HEK293T (cell line): Measurements from ENCODE around the gene STX1A.

Source experiments
- CTCF ChIA-PET: fragments of 350-600 bp; formaldehyde crosslinking; extraction: SDS; loops from one replicate; lab custom pipeline; 2021; ENCODE audit warnings: antibody characterized with exemption, inconsistent platforms; lab: Yijun Ruan, JAX
- POLR2A ChIA-PET: fragments of 350-600 bp; formaldehyde crosslinking; extraction: SDS; loops from one replicate; lab custom pipeline; 2020; ENCODE audit warnings: antibody characterized with exemption, inconsistent platforms; lab: Yijun Ruan, JAX
- DNase-seq: peaks from one replicate; pipeline ENCODE4 v3.0.0; 2012; ENCODE audit warnings: mixed read lengths; ENCODE audit errors: extremely low spot score
- ARNT ChIP-seq: fragments of 450-650 bp; IDR thresholded peaks from 2 replicates; pipeline ENCODE4 v1.6.1; 2017; ENCODE audit warnings: mild to moderate bottlenecking
- BHLHE40 ChIP-seq: fragments of 450-650 bp; IDR thresholded peaks from 2 replicates; pipeline ENCODE4 v1.6.1; 2016; ENCODE audit warnings: mild to moderate bottlenecking, moderate library complexity, borderline replicate concordance
- CTBP1 ChIP-seq: fragments of 450-650 bp; IDR thresholded peaks from 2 replicates; pipeline ENCODE4 v1.6.1; 2016; ENCODE audit warnings: borderline replicate concordance
- ELF4 ChIP-seq: fragments of 450-650 bp; IDR thresholded peaks from 2 replicates; pipeline ENCODE4 v1.6.1; 2017; ENCODE audit warnings: antibody characterized with exemption
- FOXA1 ChIP-seq: fragments of 450-650 bp; IDR thresholded peaks from 2 replicates; pipeline ENCODE4 v1.6.1; 2016; ENCODE audit warnings: mild to moderate bottlenecking
- FOXK2 ChIP-seq: fragments of 450-650 bp; IDR thresholded peaks from 2 replicates; pipeline ENCODE4 v1.6.1; 2016; ENCODE audit warnings: mild to moderate bottlenecking
- FOXM1 ChIP-seq: fragments of 450-650 bp; IDR thresholded peaks from 2 replicates; pipeline ENCODE4 v1.6.1; 2017; ENCODE audit warnings: mild to moderate bottlenecking, borderline replicate concordance
- HDGF ChIP-seq: fragments of 450-650 bp; IDR thresholded peaks from 2 replicates; pipeline ENCODE4 v1.6.1; 2017; ENCODE audit warnings: antibody characterized with exemption, borderline replicate concordance
- L3MBTL2 ChIP-seq: fragments of 450-650 bp; conservative IDR thresholded peaks from 2 replicates; pipeline ENCODE4 v1.6.1; 2016; ENCODE audit warnings: mild to moderate bottlenecking
- LEF1 ChIP-seq: fragments of 450-650 bp; IDR thresholded peaks from 2 replicates; pipeline ENCODE4 v1.6.1; 2017; ENCODE audit warnings: mild to moderate bottlenecking, borderline replicate concordance
- NFRKB ChIP-seq: fragments of 450-650 bp; IDR thresholded peaks from 2 replicates; pipeline ENCODE4 v1.6.1; 2016; ENCODE audit warnings: mild to moderate bottlenecking, moderate library complexity
- PKNOX1 ChIP-seq: fragments of 450-650 bp; IDR thresholded peaks from 2 replicates; pipeline ENCODE4 v1.6.1; 2016
- SP1 ChIP-seq: fragments of 450-650 bp; IDR thresholded peaks from 2 replicates; pipeline ENCODE4 v1.6.1; 2017
- SUZ12 ChIP-seq: fragments of 450-650 bp; IDR thresholded peaks from 2 replicates; pipeline ENCODE4 v1.6.1; 2016; ENCODE audit warnings: mild to moderate bottlenecking
- TARDBP ChIP-seq: fragments of 450-650 bp; IDR thresholded peaks from 2 replicates; pipeline ENCODE4 v1.6.1; 2016
- ZNF384 ChIP-seq: fragments of 450-650 bp; IDR thresholded peaks from 2 replicates; pipeline ENCODE4 v1.6.1; 2016

STX1A gene

GRCh38 chr7:73740212-73740611 is 20.7 kb upstream of the STX1A start:
- CTCF ChIA-PET, result interaction anchor here (0.9 kb wide), 1 partner anchor 15 kb away, joined by 4 read pairs; no protein-coding TSS in a partner anchor
- TF ChIP-seq FOXA1 (no peak), FOXM1 (no peak), L3MBTL2 (no peak), HDGF (no peak), LEF1 (no peak), SP1 (no peak), FOXK2 (no peak), CTBP1 (no peak), BHLHE40 (no peak), TARDBP (no peak), ZNF384 (no peak), SUZ12 (no peak), ARNT (no peak), PKNOX1 (no peak), ELF4 (no peak), NFRKB (no peak)
- POLR2A ChIA-PET, result interaction anchor here (1.2 to 2.9 kb wide), 4 partner anchors 9 to 183 kb away, joined by 3 to 13 read pairs (median 4); partner anchors contain the start of gene STX1A
- DNase-seq, result no peak

GRCh38 chr7:73739387-73739767 is 19.9 kb upstream of the STX1A start:
- CTCF ChIA-PET, result interaction anchor here (0.7 kb wide), 1 partner anchor 103 kb away, joined by 5 read pairs; the partner anchor contains the start of gene METTL27
- POLR2A ChIA-PET, result interaction anchor here (0.7 to 2.9 kb wide), 13 partner anchors 8 to 217 kb away, joined by 3 to 13 read pairs (median 5); partner anchors contain the start of genes BAZ1B, CLDN3 and STX1A
- TF ChIP-seq BHLHE40 (no peak), FOXM1 (no peak), ARNT (no peak), LEF1 (no peak), SP1 (no peak)
- DNase-seq, result no peak

GRCh38 chr7:73738612-73739386 is 19.3 kb upstream of the STX1A start, which contains the start of gene ABHD11:
ABHD11 (minus strand) TSS chr7:73738802; CDS start chr7:73738770, 32 bp downstream.
- ChIA-PET POLR2A (interaction anchor here (0.6 to 2.9 kb wide), 25 partner anchors 9 to 216 kb away, joined by 3 to 13 read pairs (median 4); partner anchors contain the start of genes BAZ1B, CLDN3, METTL27 and STX1A), CTCF (interaction anchor here (0.7 to 1.4 kb wide), 3 partner anchors 10 to 110 kb away, joined by 5 read pairs; partner anchors contain the start of gene METTL27)
- DNase-seq, result peak; percentile 99
- TF ChIP-seq L3MBTL2 (peak; percentile 65), SP1 (no peak)

GRCh38 chr7:73738220-73738611 is 18.7 kb upstream of the STX1A start:
- peak; percentile 68 for DNase-seq
- ChIA-PET POLR2A (interaction anchor here (0.6 to 2.9 kb wide), 21 partner anchors 9 to 216 kb away, joined by 3 to 13 read pairs (median 4); partner anchors contain the start of genes BAZ1B, CLDN3 and METTL27), CTCF (interaction anchor here (0.7 to 1.4 kb wide), 3 partner anchors 9 to 109 kb away, joined by 4 to 5 read pairs (median 5); no protein-coding TSS in a partner anchor)
- no peak for TF ChIP-seq PKNOX1
- TF ChIP-seq ARNT, result no peak
- TF ChIP-seq L3MBTL2, result peak; percentile 72
- no peak for TF ChIP-seq BHLHE40
- no peak for TF ChIP-seq LEF1
- no peak for TF ChIP-seq TARDBP
- TF ChIP-seq CTBP1, result no peak

- no peak for TF ChIP-seq SP1
- no peak for TF ChIP-seq LEF1
- TF ChIP-seq FOXK2, result no peak
- TF ChIP-seq SUZ12, result no peak
- TF ChIP-seq FOXM1, result no peak
- no peak for TF ChIP-seq ZNF384
- no peak for TF ChIP-seq NFRKB
- no peak for TF ChIP-seq BHLHE40
- TF ChIP-seq TARDBP, result no peak
- no peak for TF ChIP-seq FOXA1
- TF ChIP-seq ELF4, result no peak
- TF ChIP-seq CTBP1, result no peak
- no peak for TF ChIP-seq ARNT
- no peak for TF ChIP-seq PKNOX1
- no peak for TF ChIP-seq HDGF
- TF ChIP-seq L3MBTL2, result no peak
- POLR2A ChIA-PET, result interaction anchor here (0.8 to 2.9 kb wide), 16 partner anchors 9 to 172 kb away, joined by 3 to 13 read pairs (median 4); partner anchors contain the start of genes CLDN3 and METTL27
- CTCF ChIA-PET, result interaction anchor here (0.7 to 1.4 kb wide), 2 partner anchors 9 to 12 kb away, joined by 4 to 5 read pairs; no protein-coding TSS in a partner anchor
- no peak for DNase-seq
These were observed 18.2 kb upstream of the STX1A start for GRCh38 chr7:73737491-73738219.
